Endodermal cell (in vitro differentiated cells): Measurements from ENCODE around the gene ITGB1BP1. TPM values are rescaled to one million over a fixed set of nuclear protein-coding genes. Genes with fewer than 3 reads are reported as not detected.

Experiments
- DNase-seq: peaks from one replicate; pipeline ENCODE4 v3.0.0-alpha.2; 2017
- H3K27ac ChIP-seq: 2 replicates; pipeline ENCODE4 v1.5.1; 2013; ENCODE audit warnings: mild to moderate bottlenecking, low read depth, low read length, moderate library complexity
- H3K27me3 ChIP-seq: 2 replicates; pipeline ENCODE4 v1.6.1; 2013; ENCODE audit warnings: mild to moderate bottlenecking, low read length, moderate library complexity; ENCODE audit not compliant: insufficient read depth, control insufficient read depth, poor library complexity, severe bottlenecking
- H3K36me3 ChIP-seq: 2 replicates; pipeline ENCODE4 v1.7.0; 2013; ENCODE audit warnings: mild to moderate bottlenecking, low read length, moderate library complexity; ENCODE audit not compliant: control insufficient read depth, insufficient read depth
- H3K4me1 ChIP-seq: one replicate; pipeline ENCODE4 v1.7.0; 2013; ENCODE audit warnings: low read length; ENCODE audit not compliant: control insufficient read depth, insufficient read depth
- H3K4me3 ChIP-seq: 2 replicates; pipeline ENCODE4 v1.5.1; 2013; ENCODE audit warnings: mild to moderate bottlenecking, low read length, moderate library complexity
- H3K9ac ChIP-seq: 2 replicates; pipeline ENCODE4 v1.6.1; 2013; ENCODE audit warnings: mild to moderate bottlenecking, low read length, moderate library complexity; ENCODE audit not compliant: poor library complexity, severe bottlenecking; ENCODE audit errors: extremely low read depth
- H3K9me3 ChIP-seq: 2 replicates; pipeline ENCODE4 v1.6.1; 2013; ENCODE audit warnings: mild to moderate bottlenecking, low read length, moderate library complexity; ENCODE audit not compliant: control insufficient read depth
- H3K27ac Mint-ChIP-seq: 2 replicates; pipeline ENCODE4 v1.8.0; 2020; ENCODE audit warnings: mixed read lengths
- H3K27me3 Mint-ChIP-seq: 2 replicates; pipeline ENCODE4 v1.8.0; 2021; ENCODE audit warnings: mild to moderate bottlenecking, mixed read lengths; ENCODE audit not compliant: insufficient read depth
- H3K36me3 Mint-ChIP-seq: 2 replicates; pipeline ENCODE4 v1.8.0; 2020; ENCODE audit warnings: low read depth, mixed read lengths
- H3K4me1 Mint-ChIP-seq: 2 replicates; pipeline ENCODE4 v1.8.0; 2020; ENCODE audit warnings: mixed read lengths
- H3K4me3 Mint-ChIP-seq: 2 replicates; pipeline ENCODE4 v1.8.0; 2020; ENCODE audit warnings: mild to moderate bottlenecking, moderate library complexity, mixed read lengths
- H3K9me3 Mint-ChIP-seq: 2 replicates; pipeline ENCODE4 v1.8.0; 2020; ENCODE audit warnings: mild to moderate bottlenecking, mixed read lengths
- CTCF ChIP-seq: fragments of 200-600 bp; sonication (generic); conservative IDR thresholded peaks from 2 replicates; pipeline ENCODE4 v1.5.0; 2021; ENCODE audit warnings: antibody characterized with exemption, mild to moderate bottlenecking
- WGBS, 2 experiments: methylation state at CpG; one replicate each; pipeline versions ENCODE4 v1.1.5 to v1.1.7; 2013; ENCODE audit warnings: missing lambda C conversion rate in 2 of 2, mixed read lengths in 1 of 2; ENCODE audit not compliant: insufficient coverage in 1 of 2, insufficient read length in 1 of 2; 5-methylcytosine and 5-hydroxymethylcytosine counted together
- total RNA-seq, 2 donors: library from RNA; stranded (reverse); fragmentation: NEBNext Ultra II Directional in 1 of 2; extraction: Animal tissue kit (Norgen Biotek cat#: 25700) in 1 of 2; gene quantifications; 2 replicates in 1 of 2; 3 replicates in 1 of 2; pipeline ENCODE4 v1.2.1, GENCODE V29; 2021

Gene ITGB1BP1
- total RNA-seq, 2 donors from 2014 or later, result 34.9 to 58.9 TPM

GRCh38 chr2:9430316-9431293 is 7.3 kb upstream of the ITGB1BP1 start:
- Histone ChIP-seq H3K9me3 (no peaks in the 10 kb centered on the region), H3K4me3 (no peak overlapping the region), H3K27ac (no peak overlapping the region), H3K4me1 (no peaks in the 10 kb centered on the region), H3K9ac (no peak overlapping the region), H3K27me3 (no peaks in the 10 kb centered on the region), H3K36me3 (peaks cover 65% of the 10 kb centered on the region)
- Mint-ChIP-seq H3K9me3 (no peaks in the 10 kb centered on the region), H3K36me3 (peaks cover 55% of the 10 kb centered on the region), H3K27me3 (no peaks in the 10 kb centered on the region), H3K4me3 (no peak overlapping the region), H3K4me1 (no peaks in the 10 kb centered on the region), H3K27ac (no peak overlapping the region)
- WGBS, 2 experiments, result 95% methylated on average over 2 of the region's 2 CpGs; no CpG with 5 or more reads in 1 of the 2 experiments
- TF ChIP-seq CTCF, result no peak
- DNase-seq, result no peak

- Mint-ChIP-seq H3K4me1 (no peaks in the 10 kb centered on the region), H3K9me3 (no peaks in the 10 kb centered on the region), H3K4me3 (no peak overlapping the region), H3K36me3 (peaks cover 44% of the 10 kb centered on the region), H3K27me3 (no peaks in the 10 kb centered on the region), H3K27ac (no peak overlapping the region)
- H3K4me1 ChIP-seq, result peaks cover 5% of the 10 kb centered on the region
- no peak for TF ChIP-seq CTCF
- no peak overlapping the region for H3K27ac ChIP-seq
- H3K36me3 ChIP-seq, result peaks cover 55% of the 10 kb centered on the region
- H3K9ac ChIP-seq, result no peak overlapping the region
- H3K9me3 ChIP-seq, result no peaks in the 10 kb centered on the region
- H3K27me3 ChIP-seq, result no peaks in the 10 kb centered on the region
- WGBS, 2 experiments, result 97% methylated on average over 2 of the region's 5 CpGs; no CpG with 5 or more reads in 1 of the 2 experiments
- no peak overlapping the region for H3K4me3 ChIP-seq
- no peak for DNase-seq
These were observed 5.7 kb upstream of the ITGB1BP1 start for GRCh38 chr2:9428965-9429577.

GRCh38 chr2:9424447-9425164 is 1.3 kb upstream of the ITGB1BP1 start:
- H3K4me3 Mint-ChIP-seq, result no peak overlapping the region
- peaks cover 8% of the 10 kb centered on the region for H3K36me3 Mint-ChIP-seq
- peak overlapping the region; percentile 92 for H3K27ac Mint-ChIP-seq
- Histone ChIP-seq H3K4me1 (peaks cover 13% of the 10 kb centered on the region), H3K36me3 (peaks cover 13% of the 10 kb centered on the region), H3K27ac (no peak overlapping the region), H3K9ac (peak overlapping the region; percentile 77), H3K4me3 (peak overlapping the region; percentile 92), H3K27me3 (no peaks in the 10 kb centered on the region), H3K9me3 (no peaks in the 10 kb centered on the region)
- H3K27me3 Mint-ChIP-seq, result peaks cover 10% of the 10 kb centered on the region
- no peak for TF ChIP-seq CTCF
- WGBS, 2 experiments, result 68 to 73% methylated on average over 7 to 11 of the region's 11 CpGs
- no peak for DNase-seq
- H3K4me1 Mint-ChIP-seq, result peaks cover 13% of the 10 kb centered on the region
- H3K9me3 Mint-ChIP-seq, result no peaks in the 10 kb centered on the region
